Fibroblast of upper back skin (primary cell): Measurements from ENCODE around the gene CDH2.

Experiments
- DNase-seq: peaks from one replicate; pipeline ENCODE4 v3.0.0-alpha.2; 2013

Gene CDH2

DNA sequence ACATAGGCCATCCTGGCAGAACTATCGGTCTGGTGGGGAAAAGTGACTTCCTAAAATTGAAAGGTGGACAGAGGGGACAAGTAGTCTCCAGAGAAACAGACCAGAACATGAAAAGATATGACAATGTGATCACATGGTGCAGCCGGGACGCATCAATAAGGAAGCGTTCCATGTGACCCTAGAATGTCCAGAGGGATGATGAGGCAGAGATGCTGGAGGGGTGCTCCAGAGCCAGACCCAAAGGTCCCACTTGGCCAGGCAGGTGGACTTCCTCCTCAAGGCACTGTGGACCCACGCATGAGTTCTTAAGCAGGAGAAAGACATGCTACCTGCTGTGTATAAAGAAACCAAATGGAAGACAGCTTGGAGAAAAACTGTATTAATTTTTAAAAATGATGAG lies 50.2 kb downstream of the CDH2 start:
- no peak for DNase-seq

DNA sequence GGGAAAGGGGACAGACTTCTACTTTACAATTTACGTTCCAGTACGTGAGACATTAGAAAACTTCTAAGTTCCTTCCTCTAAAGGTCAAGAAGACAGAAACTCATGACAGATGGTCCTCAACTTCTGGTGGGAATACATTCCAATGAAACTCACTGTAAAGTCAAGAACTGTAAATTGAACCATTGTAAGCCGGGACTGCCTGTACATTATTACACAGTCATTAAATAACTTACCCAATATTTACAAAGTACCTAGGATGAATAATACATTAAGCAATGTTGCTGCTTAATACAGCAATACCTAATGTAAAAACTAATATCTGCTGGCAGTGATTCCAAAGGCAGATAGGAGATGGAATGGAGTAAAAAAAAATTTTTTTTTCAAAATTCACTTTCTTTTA lies 51.9 kb downstream of the CDH2 start:
- peak; percentile 36 for DNase-seq

DNA sequence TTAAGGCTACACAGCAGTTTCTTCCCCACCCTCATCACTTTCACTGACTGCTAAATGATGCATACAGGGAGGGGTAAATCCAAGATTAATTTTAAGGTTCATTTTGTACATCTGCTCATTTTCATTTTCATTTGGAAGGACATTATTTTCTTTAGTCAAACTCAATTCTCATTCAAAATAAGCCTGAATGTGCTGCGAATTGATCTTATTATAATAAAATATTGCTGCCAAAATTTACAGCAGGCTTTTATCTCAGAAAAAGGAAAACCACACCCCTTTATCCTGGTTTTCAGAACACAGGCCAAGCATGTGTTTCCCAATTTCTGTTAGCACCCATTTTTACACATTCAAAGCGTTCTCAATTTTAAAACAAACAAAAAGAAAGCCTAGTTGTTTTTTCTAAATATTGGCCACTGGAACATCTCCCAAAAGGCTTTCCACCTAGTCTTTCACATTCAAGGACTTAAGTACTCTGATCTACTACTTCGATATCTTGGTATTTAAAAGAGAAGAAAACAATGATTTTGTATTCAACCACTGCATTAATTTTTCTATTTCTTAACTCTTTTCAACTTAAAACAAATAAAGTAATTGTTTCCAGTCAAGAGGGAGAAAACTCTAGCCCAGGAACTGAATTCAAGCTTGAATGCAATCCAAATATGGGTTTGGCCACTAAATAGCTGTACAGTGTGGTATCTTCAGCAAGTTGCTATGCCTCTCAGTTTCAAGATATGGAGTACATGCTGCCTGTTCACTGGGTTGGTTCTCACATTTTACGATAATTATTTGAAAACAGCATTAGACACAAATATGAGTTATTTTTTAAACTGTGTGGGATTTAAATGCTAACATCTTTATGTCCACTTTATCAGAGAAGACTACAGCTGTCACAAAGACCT lies 52.5 kb downstream of the CDH2 start:
- DNase-seq, result peak; percentile 36

DNA sequence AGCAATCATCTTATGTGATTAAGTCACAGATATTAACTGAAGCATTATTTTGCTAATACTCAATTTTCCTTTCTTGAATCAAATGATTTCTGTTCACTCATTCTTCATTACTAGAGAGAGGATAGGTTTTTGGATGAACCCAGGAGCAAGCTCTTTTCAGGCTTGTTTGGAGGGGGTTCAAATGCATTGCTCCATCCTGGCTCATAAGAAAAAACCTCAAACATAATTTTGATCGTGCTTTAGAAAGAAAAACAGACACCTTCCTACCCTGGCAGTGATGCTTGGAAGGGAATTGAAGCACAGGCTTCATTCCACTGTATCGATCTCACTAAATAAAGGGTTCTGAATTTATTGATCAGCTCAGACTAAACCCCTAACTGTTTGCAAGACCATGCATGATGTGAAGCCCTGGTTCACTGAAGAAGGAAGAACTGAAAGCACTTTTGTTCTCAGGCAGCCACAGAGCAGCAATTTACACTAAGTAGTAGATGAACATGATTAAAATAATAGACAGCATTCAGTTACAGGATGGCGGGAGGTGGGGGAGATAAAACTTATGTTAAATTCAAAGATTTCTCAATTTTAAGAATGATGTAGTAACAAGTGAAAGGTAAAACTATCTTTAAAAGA lies 53.4 kb downstream of the CDH2 start:
- no peak for DNase-seq

DNA sequence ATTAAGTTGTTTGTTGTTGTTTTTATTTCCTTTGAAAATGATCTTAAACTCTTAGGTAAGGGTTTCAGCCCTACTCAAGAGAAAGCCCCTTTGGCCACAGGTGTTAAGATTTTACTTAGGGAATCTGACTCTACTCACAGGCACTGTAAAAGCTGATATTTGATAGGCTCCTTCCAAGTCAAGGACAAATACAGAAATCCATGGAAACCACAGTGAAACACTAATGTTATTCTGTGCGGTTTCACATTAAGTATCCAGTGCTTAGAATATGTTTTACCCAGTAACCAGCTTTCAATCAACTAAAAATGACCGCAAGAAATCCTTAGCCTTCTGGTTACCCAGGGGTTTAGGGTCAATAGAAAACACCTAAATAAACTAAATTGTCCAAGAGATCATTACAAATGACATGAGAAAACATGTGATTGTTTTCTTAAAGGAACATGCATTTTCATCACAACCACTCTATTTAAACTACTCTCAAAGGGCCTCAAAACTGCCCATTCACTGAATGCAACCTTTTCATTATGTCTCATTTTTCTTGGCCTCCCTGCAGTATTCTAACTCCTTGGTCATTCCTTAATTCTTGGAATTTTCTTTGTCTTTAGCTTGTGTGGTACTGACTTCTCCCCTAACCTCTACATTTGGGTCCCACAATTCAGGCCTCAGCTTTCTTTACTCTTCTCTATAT lies 56.0 kb downstream of the CDH2 start:
- no peak for DNase-seq

DNA sequence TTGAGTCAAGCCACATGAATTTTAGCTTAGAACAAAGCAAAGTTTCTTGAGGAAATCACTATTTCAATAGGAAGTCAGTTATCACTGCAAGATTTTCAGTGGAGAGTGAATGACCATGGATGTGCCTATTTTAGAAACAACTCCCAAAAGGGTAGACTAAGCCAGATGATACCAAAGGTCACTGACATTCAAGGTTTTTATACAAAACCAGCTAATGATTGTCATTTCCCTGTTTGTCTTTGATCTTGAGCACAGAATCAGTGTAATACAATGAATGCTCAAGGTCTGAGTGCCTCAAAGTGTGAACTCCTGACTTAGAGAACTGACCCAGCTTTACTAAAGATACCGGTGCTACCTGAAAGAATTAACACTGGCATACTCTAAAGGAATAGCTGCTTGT lies 60.5 kb downstream of the CDH2 start:
- no peak for DNase-seq

DNA sequence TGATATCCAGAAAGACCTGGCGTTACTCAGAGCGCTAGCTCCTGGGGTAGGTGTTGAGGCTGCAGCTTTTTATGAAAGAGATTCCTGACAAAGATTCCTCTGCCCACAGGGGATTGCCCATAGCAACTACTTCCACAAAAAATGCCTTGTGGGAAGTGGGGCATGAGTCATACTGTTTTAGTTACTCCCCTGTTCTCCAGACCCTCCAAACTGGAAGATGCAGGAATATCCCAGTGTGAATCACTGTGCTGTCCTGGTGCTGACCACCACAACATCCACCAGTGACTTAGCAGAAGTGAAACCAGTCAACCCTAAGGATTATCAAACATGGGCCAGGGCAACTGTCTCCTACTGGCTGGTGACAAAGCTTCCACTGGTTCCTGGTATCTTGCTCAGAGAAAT lies 61.8 kb downstream of the CDH2 start:
- DNase-seq, result peak; percentile 96

DNA sequence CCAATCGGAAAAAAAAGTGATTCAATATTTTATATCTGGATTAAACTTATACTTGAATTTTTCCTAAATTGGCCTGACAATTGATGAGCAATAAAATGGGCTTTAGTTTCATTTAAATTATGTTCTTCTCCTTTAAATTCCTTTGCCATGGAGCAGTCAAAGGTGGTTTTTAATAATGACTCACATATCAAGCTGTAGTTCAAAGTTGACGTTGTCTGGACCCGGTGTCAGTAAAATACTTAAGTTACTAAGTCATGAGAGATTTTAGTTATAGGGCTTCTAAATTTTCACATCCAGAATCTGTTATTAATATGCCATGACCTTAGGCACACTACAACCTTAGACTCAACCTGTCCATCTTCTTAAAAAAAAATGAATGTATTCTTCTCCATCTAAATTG lies 62.5 kb downstream of the CDH2 start:
- DNase-seq, result peak; percentile 80

DNA sequence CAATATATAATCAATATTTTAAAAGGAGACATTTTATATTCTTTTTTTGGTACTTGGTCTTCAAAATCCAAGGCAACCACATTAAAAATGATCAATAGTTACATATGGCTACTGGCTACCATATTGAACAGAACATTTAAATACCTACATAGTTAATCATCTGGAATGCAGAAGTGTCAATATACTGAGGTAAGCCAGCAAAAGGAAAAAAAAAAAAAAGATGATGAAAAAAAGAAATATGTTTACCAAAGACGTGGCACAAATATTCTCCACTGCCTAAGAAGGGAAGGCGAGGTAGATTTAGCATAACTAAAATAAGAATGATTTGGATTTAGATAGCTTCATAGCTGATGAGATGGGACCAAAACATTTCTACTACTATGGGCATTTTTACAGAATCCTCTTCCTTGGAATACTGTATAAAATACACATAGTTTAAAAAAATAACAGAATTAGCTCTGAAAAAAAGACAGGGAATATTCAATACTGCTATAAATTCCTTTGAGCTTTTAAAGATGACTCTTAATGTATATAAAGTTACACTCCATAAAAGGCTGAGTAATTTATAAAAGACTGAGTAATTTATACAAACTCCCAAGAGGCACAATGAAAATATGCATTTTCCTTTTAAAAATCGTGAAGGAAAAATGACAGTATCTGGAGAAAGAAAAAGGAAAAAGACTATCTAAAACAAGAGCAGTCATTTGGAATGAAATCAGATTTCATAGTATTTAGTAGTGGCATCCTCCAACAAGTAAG lies 63.5 kb downstream of the CDH2 start:
- DNase-seq, result peak; percentile 60

DNA sequence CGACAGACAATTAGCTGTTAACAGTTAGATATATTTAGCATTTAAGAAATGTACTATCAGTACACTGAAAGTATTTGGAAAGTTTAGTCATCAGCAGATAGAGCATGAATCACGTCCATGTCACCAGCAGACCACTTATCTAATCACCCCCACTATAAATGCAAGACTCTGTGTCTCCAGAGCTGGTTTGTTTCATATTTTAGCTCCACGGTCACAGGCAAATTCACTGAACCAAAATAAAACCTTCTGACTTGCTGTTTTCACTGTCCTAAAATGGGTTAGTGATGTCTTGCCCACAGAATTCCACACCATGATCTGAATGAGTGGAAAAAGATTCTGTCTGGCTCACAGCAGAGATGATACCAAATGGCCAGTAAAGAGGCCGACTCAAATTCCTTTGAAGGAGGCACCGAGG lies 64.9 kb downstream of the CDH2 start:
- DNase-seq, result peak; percentile 89

DNA sequence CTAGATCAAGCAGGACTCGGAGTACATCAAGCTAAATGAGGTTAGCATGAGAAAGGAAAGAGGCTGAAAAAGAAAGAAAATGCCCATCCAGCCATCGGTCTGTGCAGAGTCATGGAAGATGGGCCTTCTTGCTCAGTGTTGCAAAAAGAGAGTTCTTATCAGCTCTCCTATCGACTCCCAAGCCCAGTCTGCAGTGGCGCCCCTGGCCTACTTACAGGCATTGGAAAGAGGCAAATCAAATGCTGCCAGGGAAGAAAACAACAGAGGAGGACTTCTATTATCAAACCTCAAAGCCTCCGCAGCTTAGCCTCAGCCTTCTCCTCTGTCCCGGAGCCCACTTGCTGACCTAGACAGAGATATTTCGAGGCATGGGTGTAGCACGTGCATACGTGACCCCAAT lies 66.0 kb downstream of the CDH2 start:
- DNase-seq, result no peak

DNA sequence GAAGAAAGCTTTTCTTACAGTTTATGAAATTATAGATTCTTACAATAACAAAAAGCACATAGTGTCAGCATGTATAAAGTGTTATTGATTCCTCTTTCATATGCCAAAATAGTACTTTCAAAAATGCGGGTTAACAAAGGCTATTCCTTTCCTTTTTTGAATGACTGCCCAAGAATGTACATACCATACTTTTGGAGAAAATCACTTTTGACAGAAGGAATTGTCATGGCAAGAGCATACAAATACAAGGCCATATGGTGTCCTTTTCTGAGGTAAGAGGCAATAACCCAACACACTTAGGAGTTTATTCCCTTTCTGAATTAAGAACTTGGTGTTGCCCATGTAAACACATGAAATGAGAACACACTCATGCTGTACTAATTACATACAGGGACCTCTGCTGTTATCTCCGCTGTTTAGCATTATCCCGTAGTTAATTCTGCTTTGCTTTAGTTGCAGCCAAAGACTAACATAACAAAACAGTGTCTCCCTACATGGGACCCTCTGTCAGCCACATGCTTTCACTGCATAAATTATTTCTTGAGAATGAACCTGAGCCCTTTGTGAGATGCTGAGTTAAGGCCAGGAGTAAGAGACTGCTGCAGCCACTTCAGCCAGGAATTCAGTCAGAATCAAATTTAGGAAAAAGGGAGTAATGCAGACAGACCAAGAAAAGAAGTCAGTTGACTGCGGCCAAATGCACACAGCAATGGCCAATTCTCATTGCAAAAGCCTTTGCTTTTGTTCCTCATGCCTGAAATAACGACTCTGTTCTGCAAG lies 67.0 kb downstream of the CDH2 start:
- DNase-seq, result peak; percentile 78

DNA sequence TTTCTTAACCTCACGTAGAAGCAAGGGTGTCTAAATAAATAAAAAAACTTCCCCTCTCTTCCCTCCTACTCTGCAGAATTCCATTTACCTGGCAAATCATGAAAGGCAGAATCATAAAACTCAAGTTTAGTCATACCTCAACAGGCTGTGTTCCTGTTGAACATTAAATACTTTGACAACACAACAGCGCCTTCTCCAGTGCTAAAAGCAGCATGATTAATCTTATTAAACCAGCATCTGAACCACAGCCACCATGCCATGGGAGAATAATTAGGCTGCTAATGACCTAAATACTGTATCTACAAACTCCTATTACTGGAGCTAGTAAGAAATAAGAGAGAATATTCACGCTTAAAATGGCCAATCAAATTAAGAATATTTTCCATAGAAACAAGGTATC lies 68.1 kb downstream of the CDH2 start:
- no peak for DNase-seq

DNA sequence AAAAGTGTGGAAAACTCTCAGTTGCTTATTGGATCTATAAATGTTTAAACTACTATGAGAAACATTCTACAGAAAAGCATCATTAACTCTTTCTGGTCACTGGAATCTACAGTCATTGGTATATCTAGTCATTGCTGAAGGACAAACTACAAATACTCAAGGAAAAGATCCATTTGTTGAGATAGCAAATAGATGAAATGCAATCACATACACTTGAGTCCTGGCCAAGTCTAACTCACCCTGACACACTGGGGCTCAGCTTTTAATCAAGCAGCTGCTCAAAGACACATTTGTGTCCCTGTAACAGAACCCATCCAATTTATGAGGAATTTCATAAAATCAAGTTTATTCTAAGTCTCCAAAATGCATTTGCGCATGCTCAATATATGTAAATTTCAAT lies 68.7 kb downstream of the CDH2 start:
- no peak for DNase-seq

DNA sequence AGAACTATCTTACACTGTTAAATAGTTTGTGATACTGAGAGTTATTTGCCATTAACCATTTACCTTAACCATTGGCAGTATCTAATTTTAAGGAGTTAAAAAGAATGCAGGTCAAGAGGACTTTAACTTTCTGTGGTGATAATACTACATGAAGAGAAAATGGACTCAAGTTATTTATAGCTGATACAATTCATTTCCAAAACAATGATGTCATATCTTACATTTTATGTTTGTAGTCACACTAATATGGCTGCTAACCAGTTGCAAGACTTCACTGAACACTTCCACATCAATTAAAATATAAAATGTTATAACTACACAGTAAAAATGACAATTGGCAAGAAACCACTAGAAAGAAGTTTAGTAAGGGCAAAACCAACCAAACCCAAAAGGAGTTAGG lies 77.7 kb downstream of the CDH2 start:
- DNase-seq, result no peak

DNA sequence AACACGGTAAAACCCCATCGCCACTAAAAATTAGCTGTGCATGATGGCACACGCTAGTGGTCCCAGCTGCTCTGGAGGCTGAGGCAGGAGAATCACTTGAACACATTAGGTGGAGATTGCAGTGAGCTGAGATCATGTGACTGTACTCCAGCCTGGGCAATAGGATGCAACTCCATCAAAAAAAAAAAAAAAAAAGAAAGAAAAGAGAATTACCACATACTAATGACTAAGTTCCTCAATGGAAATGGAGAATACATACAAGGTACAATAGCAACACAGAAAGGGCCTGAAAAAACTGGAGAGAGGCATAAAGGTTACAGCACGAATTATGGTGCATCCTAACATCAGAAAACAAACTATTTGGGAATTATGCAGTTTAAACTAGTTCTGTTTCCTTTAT lies 81.3 kb downstream of the CDH2 start:
- DNase-seq, result no peak

DNA sequence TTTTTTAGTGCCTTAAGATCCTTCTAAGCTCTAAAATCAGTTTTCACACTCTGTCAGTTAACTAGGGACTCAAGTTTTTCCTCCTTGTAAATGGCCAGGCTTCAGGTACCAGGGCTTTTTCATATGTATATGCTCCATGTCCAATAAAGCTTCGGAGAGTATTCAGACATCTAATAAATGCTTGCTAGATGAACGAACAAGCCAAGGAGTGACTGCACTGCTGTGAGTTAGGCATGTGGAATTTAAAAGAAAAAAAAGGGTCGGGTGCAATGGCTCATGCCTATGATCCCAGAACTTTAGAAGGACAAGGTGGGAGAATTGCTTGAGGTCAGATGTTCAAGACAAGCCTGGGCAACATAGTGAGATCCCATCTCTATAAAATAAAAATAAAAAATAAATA lies 81.9 kb downstream of the CDH2 start:
- DNase-seq, result peak; percentile 73

DNA sequence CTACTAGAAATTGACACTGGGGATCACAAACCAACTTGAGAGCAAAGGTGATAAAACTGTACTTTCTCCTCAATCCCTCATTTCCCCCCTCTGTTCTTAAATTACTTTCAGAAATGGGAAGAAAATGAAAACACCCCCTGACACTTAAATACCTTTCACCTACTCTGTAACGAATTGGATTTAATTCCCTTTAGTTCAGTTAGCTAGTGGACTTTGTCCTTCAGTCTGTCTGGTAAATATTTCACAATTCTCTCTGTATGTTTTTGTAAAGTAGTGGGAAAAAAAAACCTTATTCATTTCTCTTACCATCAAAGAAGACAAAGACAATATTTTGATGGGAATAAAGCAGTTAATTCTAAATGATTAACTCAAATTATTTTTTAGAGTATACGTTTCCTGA lies 85.7 kb downstream of the CDH2 start:
- no peak for DNase-seq

DNA sequence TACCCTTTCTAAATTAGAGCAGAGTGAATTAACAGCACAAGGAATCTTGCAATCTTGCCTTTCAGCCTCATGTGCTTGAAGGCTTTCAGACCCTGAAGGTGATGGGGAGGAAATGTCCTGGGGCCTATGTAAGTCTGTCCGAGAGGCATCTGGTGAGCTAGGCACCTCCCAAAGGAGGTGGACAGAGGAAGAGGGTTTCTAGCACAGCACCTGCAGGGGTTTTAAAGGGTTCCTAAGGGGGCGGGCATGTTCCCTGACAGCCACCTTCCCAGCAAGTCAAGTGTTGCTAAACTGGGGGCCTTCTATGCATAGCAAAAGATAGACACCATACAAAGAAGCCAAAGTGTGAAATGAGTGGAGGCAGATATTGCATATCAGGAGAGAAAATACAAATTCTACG lies 88.5 kb downstream of the CDH2 start:
- no peak for DNase-seq

DNA sequence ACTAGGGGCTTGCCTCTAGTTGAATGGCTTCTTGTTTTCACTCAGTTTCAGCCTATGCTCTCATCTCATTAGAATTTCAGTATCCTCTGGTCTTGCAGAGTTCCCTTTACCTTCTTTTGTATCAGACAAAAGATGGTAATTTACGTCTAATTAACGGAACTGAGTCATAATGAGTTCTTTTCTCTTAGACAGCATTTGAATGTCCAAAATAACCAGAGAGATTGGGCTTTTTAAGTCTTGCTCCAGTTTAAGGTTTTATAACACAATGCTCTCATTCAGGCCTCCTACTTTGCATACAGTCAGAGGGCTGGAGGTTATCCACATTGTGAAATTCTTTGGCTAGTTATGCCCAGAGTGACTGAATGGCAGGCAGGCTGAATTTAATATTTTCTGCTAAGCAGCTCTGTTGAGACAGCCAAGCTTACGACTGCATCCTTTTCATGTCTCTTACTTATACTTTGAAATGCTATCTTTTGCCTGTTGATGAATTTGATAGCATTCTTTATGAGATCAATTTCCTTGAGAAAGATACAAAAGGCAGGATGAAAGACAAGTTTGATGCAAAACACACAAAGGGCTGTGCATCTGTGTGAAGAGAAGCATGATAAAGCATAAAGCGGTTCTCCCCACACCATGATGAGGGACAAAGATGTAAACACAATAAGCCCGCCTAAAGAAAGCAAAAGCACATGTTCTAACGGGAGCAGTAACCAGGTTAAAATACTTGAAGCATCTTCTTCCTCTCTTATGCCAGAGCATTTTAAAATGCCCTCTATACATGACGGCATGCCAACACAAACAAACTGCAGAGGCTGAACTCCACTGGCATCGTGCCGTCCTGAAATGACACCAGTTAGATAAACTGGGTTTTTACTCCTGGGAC lies 90.0 kb downstream of the CDH2 start:
- DNase-seq, result peak; percentile 65

DNA sequence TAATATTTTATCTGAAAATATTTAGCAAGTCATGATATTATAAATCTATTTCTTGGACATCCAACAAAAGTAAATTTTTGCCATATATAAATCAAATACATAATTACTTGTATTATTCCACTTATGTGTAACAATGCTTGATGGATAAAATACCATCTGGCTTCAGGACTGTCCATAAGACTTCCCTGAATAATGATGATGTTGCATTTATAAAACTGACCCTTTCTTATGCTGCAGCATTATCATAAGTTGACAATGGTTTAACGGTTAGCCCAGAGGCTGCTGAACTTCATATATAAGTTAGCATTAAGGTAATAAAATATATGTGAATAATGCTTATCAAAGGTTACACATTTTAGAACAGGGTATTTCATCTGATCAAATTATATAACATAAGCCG lies 95.4 kb downstream of the CDH2 start:
- no peak for DNase-seq
